Lower leg skin (tissue), 4 donors: Measurements from ENCODE around the gene PRM1. TPM values are rescaled to one million over a fixed set of nuclear protein-coding genes. Genes with fewer than 3 reads are reported as not detected.

Source experiments
- DNase-seq, 2 donors: peaks; one replicate each; pipeline ENCODE4 v3.0.0-alpha.2; 2019; ENCODE audit warnings: low spot score in 2 of 2
- H3K4me3 ChIP-seq: fragments of 200-600 bp; sonication (generic); 2 replicates; pipeline ENCODE4 v1.5.1; 2017; ENCODE audit warnings: mild to moderate bottlenecking, low read depth; ENCODE audit not compliant: poor library complexity, severe bottlenecking
- POLR2A ChIP-seq, 2 donors: fragments of 450-650 bp; IDR thresholded peaks; one replicate each; pipeline ENCODE4 v1.6.1; 2016 to 2017; ENCODE audit warnings: antibody characterized with exemption in 2 of 2, mild to moderate bottlenecking in 1 of 2, moderate library complexity in 1 of 2
- WGBS, 2 donors: methylation state at CpG; one replicate each; pipeline ENCODE4 v1.1.5; 2018; 5-methylcytosine and 5-hydroxymethylcytosine counted together
- intact Hi-C: fragments of 100-400 bp; cut with DNase I; formaldehyde crosslinking; loops from one replicate; pipeline ENCODE4 v1.15.0; 2023; ENCODE audit warnings: low total_unique reads
- total RNA-seq, 4 donors: library from RNA; depleted of rRNA; stranded (reverse); fragments of >200 nt; gene quantifications; one replicate each; pipeline ENCODE4 v1.1.0, GENCODE V29; 2016
- TF ChIP-seq, protein P1 (sequence below), 3 donors: fragments of 450-650 bp; IDR thresholded peaks; one replicate each; pipeline ENCODE4 v1.5.1; 2016; ENCODE audit warnings: antibody characterized with exemption in 3 of 3, mild to moderate bottlenecking in 3 of 3, moderate library complexity in 2 of 3

Gene PRM1
- total RNA-seq, 4 donors from 2014 or later = not detected

DNA sequence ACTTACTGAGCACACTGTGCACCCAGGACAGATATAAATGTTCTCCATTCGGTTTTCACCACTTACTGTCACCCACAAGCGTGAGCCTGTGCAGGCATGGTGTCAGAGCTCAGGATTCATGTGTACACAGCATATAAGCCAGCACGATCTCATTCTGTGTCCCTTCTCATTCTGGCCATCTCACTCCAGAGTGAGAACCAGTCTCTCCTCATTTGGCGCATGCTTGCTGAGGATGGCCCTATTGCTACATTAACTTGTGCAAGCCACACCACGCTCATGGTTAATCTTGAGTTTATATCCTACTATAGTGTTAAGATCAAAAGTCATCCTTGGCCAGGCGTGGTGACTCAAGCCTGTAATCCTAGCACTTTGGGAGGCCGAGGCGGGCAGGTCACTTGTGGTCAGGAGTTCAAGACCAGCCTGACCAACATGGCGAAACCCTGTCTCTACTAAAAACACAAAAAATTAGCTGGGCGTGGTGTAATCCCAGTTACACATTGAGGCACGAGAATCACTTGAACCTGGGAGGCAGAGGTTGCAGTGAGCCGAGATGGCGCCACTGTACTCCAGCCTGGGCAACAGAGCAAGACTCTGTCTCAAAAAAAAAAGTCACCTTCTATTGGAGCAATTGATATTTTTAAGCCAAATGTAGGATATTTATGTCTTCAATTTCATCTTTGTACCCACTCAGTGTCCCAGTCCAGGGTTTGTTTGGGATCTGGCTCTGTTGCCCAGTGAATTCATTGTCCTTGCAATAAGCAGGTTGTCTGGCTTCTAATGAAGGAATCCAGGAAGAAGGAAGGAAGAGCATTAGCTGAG lies 46.0 kb downstream of the PRM1 start:
- WGBS, 2 donors = 90 to 94% methylated on average over 13 of the region's 13 CpGs
- intact Hi-C loops = no loop called here
- DNase-seq = no peak
- H3K4me3 ChIP-seq = no peak overlapping the region
- TF ChIP-seq, protein P1, sequence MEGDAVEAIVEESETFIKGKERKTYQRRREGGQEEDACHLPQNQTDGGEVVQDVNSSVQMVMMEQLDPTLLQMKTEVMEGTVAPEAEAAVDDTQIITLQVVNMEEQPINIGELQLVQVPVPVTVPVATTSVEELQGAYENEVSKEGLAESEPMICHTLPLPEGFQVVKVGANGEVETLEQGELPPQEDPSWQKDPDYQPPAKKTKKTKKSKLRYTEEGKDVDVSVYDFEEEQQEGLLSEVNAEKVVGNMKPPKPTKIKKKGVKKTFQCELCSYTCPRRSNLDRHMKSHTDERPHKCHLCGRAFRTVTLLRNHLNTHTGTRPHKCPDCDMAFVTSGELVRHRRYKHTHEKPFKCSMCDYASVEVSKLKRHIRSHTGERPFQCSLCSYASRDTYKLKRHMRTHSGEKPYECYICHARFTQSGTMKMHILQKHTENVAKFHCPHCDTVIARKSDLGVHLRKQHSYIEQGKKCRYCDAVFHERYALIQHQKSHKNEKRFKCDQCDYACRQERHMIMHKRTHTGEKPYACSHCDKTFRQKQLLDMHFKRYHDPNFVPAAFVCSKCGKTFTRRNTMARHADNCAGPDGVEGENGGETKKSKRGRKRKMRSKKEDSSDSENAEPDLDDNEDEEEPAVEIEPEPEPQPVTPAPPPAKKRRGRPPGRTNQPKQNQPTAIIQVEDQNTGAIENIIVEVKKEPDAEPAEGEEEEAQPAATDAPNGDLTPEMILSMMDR (IDR thresholded peaks at IDR 0.05) = no peak
- no peak for TF ChIP-seq POLR2A (IDR thresholded peaks at IDR 0.05)

DNA sequence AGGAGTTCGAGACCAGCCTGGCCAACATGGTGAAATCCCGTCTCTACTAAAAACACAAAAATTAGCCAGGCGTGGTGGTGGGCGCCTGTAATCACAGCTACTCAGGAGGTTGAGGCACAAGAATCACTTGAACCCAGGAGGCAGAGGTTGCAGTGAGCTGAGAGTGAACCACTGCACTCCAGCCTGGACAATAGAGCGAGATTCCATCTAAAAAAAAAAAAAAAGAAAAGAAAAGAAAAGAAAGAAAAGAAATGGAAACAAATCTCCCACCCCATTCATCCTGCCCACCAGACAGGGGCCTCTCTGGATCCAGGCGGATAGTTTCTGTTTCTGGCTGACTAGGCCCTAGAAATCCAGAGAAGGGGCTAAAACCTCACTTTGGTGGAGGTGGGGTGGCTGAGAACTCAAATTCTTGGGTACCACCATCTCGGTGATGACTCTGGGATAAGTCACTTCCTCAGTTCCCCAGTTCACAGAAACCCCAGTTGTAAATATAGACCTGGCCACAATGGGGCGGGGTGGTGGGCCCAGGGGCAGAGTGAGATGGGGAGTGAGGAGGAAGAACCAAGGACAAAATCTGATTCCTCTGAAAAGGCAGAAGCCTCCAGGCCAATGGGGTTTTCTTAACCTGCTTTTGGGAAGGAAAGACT lies 47.3 kb downstream of the PRM1 start:
- WGBS, 2 donors = 89 to 94% methylated on average over 8 of the region's 8 CpGs
- intact Hi-C loops = no loop called here
- no peak for TF ChIP-seq POLR2A (IDR thresholded peaks at IDR 0.05)
- TF ChIP-seq, protein P1 (IDR thresholded peaks at IDR 0.05) = no peak
- DNase-seq = no peak
- no peak overlapping the region for H3K4me3 ChIP-seq

DNA sequence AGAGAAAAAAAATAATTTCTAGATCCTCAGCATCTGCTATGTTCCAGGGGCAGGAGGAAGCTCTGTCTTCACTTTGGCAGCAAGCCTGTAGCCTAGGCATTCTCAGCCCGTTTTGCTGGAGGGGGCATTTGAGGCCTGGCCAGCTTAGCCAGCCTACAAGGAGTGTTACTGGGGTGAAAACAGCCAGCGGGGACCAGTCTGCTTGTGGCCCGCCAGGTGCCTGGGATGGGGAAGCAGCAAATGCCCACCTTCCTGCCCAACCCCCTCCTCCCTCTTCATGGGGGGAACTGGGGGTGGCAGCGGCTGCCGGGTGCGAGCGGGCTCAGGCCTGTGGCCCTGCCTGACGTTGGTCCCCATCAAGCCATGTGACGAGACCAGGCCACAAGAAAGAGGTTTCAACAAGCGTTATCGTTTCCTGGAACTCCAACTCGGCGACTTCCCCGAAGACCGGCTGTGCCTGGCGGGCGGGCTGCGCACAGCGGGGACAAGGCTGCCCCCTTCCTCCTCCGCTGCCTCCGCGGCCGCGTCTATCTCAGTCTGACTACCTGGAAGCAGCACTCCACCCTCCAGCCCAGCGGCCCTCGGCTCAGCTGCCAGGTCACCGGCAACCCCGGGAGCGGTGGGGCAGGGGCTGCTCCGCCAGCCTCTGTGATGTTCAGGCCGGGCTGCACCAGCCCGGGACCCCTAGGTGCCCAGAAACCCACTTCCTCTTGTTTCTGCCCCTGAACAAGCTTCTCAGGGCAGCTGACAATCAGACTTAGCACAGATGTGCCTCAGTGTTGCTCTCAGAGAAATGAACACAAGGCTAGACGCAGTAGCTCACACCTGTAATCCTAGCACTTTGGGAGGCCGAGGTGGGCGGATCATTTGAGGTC lies 48.0 kb downstream of the PRM1 start:
- DNase-seq = peak in 1 of 2 donors; percentile 89
- intact Hi-C loops = no loop called here
- WGBS, 2 donors = 65 to 81% methylated on average over 30 to 32 of the region's 35 CpGs
- no peak overlapping the region for H3K4me3 ChIP-seq
- no peak for TF ChIP-seq POLR2A (IDR thresholded peaks at IDR 0.05)
- TF ChIP-seq, protein P1 (IDR thresholded peaks at IDR 0.05) = no peak

DNA sequence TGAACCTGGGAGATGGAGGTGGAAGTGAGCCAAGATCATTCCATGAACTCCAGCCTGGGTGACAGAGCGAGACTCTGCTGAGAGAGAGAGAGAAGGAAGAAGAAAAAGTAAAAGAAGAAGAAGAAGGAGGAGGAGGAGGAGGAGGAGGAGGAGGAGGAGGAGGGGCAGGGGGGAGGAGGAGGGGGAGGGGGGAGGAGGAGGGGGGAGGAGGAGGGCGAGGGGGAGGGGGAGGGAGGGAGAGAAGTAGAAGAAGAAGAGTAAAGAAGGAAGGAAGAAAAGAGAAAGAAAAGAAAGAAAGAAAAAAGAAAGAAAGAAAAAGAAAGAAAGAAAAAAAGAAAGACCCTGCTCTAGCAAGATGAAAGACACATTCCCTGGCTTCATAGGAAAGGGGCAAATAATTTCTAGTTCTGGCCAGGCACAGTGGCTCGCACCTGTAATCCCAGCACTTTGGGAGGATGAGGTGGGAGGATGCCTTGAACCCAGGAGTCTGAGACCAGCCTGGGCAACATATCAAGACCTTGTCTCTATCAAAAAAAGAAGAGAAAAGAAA lies 48.8 kb downstream of the PRM1 start:
- WGBS, 2 donors = 89 to 93% methylated on average over 2 of the region's 3 CpGs
- H3K4me3 ChIP-seq = no peak overlapping the region
- TF ChIP-seq, protein P1 (IDR thresholded peaks at IDR 0.05) = no peak
- no peak for TF ChIP-seq POLR2A (IDR thresholded peaks at IDR 0.05)
- no peak for DNase-seq
- intact Hi-C loops = no loop called here

DNA sequence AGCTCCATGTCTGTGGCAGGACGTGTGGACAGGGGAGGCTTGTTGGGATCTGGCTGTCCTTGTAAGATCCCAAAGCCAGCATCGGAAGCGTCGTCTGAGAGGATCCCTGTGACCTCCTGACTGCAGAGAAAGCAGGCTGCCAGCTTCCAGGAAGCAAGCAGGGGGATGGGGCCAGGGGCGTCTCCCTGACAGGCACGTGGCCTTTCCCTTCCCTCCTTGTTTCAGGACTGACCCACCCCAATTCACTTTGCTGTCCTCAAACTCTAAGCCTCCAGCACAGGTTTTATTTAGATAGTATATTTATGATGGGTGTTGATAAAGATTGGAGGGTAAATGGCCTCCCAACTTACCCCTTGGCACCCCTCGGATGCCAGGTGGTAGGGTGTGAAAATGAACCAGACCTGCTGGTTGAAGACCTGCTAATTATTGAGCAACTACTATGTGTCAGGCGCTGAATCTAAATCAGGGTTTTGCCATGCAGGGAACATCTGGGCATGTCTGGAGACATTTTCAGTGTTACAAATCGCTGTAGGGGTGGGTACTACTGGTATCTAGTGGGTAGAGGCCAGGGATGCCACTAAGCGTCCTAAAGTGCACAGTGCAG lies 49.7 kb downstream of the PRM1 start:
- intact Hi-C loops = no loop called here
- H3K4me3 ChIP-seq = no peak overlapping the region
- TF ChIP-seq, protein P1 (IDR thresholded peaks at IDR 0.05) = no peak
- no peak for TF ChIP-seq POLR2A (IDR thresholded peaks at IDR 0.05)
- whole genome bisulfite sequencing, 2 donors = 77 to 79% methylated on average over 10 of the region's 10 CpGs
- no peak for DNase-seq
